ENCODE measurements around the gene SEMA3F.

The SEMA3F gene

DNA sequence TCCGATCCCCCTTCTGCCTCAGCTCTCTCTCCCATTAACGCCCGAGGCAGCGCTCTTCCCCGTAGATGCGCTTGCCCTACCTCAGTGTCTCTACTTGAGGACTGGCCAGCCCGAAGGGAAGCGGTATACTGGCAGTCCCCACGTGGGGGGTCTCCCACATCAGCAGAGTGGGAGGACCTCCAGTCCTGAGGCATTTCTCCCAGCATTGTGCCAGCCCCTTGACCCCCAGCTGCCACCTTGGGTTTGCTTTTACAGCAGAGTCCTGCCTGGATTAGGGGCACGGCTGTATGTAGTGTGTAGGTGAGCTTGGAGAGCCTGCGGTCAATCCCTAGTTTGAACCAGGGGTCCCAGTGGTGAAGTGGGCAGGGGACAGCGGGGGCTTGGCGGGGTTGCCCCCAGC is 767 bp downstream of the SEMA3F start:
- DNase-seq (ENCODE audit: low spot score), result peak; percentile 24

DNA sequence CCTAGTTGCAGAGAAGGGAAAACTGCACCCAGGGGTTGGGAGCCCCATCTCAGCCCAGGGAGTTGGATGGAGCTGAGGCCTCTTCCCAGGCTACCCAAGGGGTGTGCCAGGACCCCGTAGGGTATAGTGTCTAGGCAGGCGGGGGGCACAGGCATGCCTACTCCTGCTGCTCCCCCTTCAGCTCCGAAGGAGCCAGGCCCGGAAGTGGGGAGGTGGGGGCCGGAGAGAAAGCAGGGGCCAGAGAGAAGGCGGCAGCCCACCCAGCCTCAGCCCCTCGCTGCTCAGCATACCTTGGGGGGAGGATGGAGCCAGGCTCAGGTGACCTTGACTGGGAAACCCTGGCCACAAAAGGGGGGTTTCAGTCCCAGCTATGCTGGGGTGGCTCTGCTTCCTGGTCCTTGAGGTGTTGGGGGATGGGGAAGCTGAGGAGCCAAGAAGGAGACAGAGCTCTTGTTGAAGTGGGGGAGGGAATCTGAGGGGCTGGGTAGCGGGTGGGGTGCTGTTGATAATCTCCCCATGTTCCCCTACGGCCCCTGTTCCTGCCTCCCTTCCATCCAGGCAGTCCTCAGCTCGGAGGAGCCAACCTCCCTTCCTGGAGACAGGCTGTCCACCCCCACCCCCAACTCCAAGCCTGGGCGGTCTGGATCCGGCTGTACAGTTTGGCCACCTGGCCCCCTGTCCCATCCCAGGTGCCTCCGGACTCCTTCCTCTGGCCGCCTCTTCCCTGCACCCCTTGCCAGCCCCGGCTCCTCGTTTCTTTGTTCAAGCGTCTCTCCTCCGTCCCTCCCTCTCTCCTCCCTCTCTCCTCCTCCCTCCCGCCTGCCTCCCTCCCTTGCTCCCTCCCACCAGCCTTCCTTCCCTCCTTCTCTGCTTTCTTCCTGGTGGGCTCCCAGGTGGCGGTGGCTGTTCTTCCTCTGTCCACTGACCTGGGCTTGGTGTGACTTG is 1.7 kb downstream of the SEMA3F start:
- no peak for DNase-seq (ENCODE audit: low spot score)

DNA sequence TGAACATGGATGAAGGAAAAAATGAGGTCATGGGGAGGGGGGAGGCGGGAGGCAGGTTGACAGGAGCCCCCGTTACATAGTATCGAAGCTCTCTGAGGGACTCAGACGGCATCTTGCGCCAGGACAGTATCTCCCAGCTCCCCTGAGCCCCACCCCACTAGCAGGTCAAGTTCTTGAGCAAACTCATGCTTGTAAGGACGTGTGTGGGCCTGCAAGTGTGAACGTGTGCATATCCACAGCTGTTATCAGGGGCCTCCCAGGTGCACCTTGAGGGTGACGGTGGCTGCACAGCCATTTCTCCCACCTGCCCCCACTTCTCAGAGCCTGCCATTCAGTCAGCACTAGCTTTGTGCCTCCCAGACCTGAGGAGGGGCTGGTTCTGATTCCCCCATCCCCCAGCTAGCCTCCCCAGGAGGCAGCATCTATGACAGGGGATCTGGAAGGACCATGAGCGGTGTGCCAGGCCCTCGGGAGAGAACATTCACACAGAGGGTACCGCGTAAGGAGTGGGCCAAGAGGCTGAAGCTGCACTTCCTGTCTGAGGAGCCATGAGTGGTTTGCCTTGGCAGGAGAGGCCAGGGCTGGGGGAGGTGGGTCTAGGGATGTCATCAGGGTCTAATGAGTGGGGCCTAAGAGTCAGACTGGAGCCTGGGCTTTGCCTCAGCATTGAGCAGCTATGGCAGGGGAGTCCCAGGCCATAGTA is 2.9 kb downstream of the SEMA3F start:
- no peak for DNase-seq (ENCODE audit: low spot score)

DNA sequence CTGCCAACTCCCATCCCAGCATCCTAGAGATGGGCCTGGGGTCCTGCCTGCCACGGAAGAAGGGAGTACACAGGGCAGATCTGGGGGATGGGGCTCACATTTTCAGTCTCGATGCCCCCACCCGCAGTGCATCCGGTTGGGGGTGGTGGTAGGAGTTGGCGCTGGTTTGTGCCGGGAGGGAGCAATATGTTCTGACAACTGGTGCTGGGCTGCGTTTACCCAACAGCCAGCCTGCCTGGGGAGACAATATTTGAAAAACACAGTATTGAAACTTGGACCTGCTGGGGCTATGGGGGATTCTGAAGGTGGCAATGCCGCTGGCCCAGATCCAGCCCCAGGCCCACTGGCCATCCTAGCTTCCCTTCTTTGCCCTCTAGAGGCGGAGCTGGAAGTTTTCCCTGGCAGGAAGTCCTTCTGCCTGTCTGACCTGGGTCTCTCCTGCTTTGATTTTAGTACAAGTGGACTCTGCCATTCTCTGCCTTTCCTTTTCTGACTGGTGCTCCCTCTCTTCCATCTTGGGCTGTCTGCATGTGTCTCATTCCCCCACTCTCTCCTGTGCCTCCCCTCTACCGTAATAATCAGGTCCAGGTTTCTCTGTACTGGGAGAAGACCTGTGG is 3.5 kb downstream of the SEMA3F start:
- no peak for DNase-seq (ENCODE audit: low spot score)

DNA sequence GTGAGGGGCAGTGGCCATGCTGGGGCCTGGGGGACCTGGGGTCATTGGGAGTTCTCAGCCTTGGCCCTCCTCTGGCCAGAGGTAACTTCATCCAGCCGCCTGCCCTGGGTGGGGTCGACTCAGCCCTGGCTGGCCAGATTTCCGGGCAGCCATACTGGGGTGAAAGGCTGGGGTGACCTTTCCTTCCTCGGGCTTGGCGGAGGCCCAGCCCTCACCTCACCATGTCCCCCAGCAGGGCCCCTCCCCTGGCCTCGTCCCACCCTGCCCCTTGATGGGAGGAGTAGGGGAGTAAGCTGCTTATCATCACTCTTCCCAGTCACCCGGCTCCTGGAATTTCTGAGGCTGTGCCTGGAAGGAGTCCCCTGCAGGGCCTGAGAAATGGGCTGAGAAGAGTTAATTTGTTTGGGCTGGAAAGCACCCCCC is 5.4 kb downstream of the SEMA3F start:
- no peak for DNase-seq (ENCODE audit: low spot score)

DNA sequence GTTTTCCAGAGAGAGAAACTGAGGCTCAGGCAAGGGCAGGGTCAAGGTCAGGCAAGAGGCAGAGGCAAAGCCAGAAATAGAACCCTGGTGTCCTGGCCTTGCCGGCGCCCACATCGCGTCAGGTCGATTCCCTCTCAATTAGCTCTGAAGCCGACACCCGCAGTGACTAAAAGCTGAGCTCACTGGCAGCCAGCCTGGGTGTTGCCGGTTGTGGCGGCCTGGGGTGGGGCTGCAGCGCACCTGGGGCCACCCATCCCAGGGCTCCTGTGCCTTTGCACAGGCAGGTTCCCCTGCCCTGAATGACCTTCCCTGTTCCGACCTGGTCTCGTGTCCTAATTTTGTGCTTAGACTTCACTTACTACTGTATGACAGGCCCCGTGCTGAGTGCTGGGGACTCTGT is 6.2 kb downstream of the SEMA3F start:
- DNase-seq (ENCODE audit: low spot score), result no peak

DNA sequence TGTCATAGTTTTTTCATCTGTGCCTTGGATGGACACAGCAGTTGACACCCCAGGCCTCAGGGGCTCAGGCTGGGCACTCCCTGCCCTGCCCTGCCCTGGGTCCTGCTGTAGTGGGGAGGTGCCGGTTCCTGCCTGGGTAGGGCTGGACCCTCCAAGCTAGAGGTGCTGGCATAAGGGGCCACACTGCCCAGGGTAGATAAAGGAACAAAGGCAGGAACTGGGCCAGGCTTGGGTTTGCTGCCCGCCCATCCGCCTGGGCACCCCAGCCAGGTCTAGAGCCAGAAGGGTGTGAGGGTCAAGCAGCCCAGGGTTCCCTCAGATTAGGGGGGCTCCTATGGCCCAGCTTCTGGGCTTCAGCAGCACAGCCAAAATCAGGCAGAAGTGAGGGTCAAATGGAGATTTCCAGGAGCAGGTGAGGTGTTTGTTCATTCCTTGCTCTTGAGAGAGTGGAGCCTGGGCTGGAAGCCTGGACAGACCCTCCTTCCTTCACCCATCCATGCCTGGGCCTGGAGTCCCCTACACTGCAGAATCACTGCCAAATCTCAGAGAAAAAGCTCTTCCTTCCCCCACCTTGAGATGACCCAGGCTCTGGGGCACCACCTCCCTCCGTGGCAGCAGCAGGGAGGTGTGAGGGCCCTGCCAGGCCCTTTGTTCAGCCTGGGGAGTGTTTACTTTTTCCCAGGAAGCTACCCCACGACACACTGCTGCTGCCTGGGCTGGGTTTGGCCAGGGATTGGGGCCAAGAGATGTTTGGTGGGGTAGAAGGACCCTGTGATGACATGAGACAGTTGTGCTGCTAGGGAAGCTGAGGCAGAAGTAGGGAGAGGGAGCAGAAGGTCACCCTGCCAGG is 7.1 kb downstream of the SEMA3F start:
- no peak for DNase-seq (ENCODE audit: low spot score)

DNA sequence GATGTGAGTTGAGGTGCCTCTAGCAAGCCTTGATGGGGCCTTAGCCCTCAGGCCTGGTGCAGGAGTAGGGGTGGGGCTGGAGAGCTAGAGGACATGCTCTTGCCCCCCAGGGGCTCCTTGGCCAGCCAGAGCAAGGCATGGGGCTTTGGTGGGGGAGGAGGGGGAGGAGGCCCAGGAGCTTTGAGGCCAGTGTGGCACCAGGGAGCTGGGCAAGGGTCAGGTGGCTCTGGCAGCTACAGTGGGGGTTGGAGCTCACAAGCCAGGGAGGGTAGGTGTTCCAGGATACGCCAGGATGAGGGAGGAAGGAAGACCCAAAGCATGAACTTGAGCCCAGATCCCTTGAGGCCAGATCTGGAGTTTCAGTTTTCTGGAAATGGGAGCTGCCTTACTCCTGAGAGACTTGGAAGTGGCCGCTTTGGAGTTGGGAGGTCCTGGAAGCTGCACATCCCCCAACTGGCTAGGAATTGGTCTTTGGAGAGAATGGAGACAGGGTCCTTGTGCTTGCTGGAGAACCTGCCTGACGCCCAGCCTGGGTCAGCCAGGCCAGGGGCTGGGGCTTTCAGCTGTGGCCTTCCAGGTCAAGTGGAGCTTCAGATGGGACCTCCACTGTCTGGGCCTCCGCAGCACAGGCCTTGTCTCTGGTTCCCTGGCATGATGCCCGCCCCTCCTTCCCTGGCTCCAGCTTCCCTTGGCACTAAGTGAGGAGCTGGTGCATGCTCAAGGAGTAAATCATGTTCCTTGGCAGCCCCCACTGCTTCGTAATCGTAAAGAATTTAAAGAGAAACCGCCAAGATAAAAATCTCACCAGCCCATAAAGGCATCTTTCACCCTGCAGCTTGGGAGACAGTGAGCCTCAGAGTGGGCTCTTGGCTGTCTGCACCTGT is 8.7 kb downstream of the SEMA3F start:
- peak; percentile 61 for DNase-seq (ENCODE audit: low spot score)

DNA sequence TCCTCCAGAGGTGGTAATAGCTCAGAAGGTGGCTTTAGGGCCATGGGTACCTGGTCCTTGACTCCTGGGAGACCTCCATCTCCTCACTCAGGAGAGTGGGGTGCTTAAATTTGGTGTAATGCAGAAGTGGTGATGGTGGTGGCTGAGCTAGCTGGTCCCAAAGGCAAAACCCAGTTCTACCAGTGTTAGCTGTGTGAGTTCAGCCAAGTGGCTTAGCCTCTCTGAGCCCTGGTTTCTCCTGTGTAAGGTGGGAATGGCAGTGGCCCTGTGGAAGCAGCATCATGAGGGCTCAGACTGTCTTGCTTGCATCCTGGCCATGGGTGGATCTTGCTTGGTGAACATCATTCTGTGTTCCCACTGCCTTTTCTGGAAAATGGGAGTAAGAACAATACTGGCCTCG is 9.4 kb downstream of the SEMA3F start:
- DNase-seq (ENCODE audit: low spot score), result no peak

DNA sequence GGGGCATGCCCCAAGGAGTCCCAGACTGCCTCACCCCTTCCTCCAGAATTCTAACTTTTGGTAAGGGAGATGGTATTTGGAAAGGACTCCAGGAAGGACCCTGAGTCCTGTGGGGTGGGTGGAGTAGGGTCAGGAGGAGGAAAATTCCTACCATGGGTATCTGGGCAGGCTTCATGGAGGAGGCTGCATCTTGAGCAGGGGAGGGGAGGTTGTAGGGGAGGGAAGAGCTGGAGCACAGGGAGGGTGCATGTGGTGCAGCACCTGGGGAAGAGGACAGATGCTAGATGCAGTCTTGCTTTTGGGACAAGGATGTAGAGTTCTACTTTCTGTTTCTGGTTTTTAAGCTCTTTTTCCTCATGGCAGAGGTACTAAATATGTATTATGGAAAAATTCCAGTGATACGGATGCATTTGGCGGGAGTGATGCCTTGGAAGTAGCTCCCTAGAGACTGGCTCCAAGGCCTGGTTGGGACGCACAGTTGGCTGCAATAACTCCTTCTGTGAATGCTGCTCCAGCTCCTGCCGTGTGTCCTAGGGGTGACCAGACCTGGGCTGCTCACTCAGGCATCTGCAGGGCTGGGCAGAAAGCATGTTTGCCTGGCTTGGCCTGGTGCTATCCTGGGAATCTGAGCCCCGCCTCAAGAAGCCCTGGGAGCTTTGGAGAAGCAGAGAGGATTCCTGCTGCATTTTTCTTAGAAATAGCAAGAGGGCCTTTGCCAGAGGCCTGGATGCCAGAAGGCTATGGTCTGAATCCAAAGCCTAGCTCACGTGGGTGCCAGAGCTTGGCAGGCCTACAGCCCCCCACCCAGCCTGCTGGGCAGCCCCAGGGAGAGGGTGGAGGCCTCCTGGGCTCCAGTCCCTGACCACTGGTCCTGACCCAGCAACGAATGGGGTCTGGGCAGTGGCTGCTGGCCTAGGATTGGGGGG is 10.1 kb downstream of the SEMA3F start:
- DNase-seq (ENCODE audit: low spot score), result peak; percentile 46

DNA sequence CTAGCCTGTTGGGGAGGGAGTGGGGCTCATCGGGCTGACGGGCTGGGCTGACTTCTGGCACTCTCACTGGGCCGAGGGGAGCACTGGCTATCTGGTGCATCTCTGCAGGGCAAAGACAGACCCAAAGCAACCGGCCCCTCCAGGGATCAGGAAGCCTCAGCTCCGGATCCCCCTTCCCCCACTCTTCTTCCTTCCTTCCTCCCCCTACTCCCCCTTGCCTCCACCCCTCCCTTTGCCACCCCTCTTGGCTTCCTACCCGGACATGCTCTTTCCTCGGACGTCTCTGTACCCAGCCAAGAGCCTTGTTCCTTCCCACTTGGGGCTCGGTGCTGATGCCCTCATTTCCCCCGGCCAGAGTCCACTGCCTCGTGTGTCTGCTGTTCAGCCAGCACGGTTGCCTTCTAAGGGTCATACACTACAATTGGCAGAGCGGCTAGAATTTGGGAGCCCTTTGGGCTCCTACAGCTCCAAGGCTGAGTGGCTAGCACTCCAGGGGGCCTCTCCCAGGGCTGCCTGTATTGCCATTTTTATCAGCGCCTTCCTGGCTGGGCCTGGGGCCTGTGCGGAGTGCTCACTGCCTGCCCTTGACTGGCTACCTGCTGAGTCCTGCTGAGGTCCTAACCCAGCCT is 10.9 kb downstream of the SEMA3F start:
- no peak for DNase-seq (ENCODE audit: low spot score)

DNA sequence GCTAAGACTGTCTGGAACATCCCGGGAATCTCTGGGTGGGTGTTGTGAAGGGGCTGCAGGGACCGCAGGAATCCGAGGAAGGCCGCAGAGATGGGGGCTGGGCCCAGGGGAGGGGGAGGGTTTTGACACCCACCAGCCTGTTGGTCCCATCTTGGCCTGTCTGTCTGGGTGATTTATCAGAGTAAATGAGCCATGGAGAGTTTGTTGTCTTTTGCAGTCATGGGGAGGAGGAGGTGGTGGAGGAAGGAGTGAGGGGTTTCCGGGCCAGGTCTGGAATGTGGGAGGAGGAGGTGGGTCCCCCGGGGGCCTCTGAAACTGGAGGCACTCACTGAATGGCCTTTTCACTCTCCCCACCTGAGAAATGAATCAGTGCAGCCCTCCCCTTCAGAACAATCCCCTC is 11.5 kb downstream of the SEMA3F start:
- DNase-seq (ENCODE audit: low spot score), result no peak

DNA sequence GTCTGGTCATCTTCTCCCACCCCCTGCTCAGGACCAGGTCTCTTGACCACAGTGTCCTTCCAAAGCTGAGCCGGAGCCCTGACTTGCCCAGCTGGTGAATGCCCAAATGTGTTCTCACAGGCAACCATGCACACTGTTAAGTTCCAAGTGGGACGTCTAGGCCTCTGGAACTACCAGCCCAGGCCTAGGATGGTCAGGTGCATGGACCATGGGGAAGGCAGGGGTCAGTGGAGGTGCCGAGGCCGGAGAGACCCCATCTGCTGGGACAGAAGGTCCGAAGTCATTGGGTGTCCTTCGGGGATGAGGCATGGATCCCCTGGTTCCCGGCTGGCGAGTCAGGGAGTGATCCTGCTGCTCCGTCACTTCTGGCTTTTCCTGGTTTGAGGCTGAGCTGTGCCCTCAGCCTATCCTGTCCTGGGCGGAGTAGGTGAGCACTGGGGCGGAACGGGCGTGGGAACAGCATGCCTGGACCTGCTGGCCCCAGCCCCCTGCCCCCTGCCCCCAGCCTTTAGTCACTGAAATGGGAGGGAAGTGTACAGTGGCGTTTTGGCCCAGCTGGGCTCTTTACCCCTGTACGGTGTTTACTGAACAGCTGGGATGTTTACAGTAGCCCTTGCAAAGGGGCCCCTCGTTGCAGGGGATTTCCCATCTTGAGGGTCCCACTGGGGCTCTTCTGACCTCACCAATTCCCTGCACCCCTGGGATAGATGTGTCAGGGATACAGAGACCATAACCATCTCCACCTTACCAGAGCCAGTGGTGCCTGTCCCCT is 12.1 kb downstream of the SEMA3F start:
- no peak for DNase-seq (ENCODE audit: low spot score)

DNA sequence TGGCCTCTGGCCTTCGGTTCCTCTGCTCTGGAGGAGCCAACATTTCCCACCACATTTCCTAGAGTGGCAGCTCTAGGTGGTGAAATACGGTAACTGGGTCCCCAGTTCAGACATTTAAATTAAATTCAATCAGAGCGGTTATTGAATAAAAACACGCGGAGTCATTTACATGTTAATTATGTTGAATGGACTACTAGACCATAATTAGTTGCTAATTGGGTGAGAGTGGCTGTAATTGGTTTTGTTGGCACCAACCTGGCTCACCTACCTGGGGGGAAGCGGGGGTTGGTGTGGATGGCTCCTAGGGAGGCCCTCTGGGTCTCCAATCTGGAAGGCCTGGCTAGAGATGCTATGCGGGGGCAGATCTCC is 12.7 kb downstream of the SEMA3F start:
- no peak for DNase-seq (ENCODE audit: low spot score)

DNA sequence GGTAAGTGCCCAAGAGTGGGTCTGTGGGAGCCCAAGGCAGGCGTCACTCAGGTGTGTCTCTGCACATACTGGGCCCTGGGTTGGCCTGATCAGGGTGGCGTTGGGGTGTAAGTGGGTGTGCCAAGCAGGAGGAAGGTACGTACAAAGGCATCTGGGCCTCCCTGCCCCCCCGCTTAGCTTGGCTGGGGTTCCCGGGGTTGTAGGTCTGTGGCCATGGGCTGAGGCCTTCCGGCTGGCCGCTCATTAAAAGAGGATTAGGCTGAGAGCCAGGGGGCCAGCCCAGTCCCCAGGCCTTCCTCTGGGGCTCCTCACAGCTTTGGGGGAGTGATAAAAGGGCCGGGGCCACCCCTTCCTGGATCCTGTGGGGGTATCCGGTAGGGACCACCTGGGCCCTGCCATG is 13.3 kb downstream of the SEMA3F start:
- no peak for DNase-seq (ENCODE audit: low spot score)

DNA sequence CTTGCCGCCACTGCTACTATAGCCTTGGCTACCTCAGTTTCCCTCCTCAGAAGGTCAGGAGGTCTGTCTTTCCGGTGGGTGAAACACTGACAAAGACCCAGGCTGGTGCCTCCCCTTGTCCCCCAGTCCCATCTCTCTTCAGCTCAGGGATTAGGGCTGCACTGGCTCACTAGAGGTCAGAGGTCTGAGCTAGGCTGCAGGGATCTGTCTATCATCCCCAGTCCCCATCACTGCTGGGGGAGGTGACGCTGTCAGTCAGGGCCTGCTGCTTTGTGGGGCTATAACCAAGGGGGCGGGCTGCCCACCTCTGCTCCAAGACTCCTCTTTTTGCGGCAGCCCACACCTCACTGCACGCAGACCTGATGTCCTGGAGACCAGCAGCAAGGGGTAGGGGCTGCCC is 13.7 kb downstream of the SEMA3F start:
- DNase-seq (ENCODE audit: low spot score), result no peak

DNA sequence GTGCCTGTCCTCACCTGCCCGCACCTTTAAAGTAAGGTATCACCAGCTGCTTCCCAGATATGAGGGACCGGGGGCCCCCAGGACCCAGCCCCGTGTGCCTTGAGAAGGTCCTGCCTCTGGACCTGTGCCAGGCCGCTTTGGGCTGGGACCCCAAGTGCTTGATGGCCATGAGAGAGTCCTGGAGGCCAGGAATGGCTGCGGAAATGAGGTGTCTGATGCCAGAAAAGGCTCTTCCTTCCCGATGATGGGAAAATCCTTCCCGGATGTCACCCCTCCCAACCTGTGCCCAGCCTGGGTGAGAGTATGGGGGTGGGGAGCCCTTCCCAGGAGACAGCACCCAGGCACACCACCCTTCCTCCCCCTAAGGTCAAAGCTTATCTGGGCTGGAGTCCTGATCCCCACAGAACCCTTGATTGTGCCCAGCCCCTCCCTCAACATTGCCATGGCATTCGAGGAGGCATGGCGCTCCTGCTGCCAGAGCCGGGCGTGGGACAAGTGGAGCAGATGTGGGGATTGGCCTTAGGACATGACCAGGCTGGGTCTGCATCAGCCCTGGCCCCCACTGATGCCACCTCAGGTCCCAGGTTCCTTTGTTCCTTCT is 14.2 kb downstream of the SEMA3F start:
- DNase-seq (ENCODE audit: low spot score), result no peak

DNA sequence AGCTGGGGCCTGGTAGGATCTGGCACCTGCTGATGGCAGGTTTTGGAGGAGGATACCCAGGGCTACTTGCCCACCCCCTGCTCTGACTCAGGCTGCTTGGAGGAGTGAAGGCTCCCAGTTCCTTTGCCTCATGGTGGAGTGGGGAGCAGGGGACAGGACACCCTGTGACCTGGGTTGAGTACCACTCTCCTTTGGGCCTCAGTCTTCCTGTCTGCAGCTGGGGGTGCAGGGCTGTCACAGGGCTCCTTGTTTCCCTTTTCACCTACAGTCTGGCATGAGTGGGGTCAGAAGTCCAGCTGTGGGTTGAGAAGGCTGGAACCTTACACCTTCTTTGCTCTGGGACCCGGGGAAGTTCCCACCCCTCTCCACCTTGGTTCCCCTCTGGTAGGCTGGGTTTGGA is 14.7 kb downstream of the SEMA3F start:
- no peak for DNase-seq (ENCODE audit: low spot score)

All from cerebellar cortex (tissue), 1 donor.